Tibial nerve (tissue), 4 donors: ENCODE results near the gene C9. TPM values are rescaled to one million over a fixed set of nuclear protein-coding genes. Genes with fewer than 3 reads are reported as not detected.

ENCODE experiments used
- DNase-seq, 2 donors: peaks; one replicate each; pipeline ENCODE4 v3.0.0-alpha.2; 2019; ENCODE audit warnings: low spot score in 2 of 2
- H3K27ac ChIP-seq, 4 donors: fragments of 200-600 bp; sonication (generic) in 3 of 4; one replicate each; pipeline ENCODE4 v1.5.1; 2017 to 2019; ENCODE audit warnings: mild to moderate bottlenecking in 1 of 4
- H3K27me3 ChIP-seq, 2 donors: fragments of 200-600 bp; sonication (generic) in 1 of 2; one replicate each; pipeline versions ENCODE4 v1.5.1 to v1.6.0; 2017 to 2019
- H3K36me3 ChIP-seq, 3 donors: fragments of 200-600 bp; sonication (generic); one replicate each; pipeline ENCODE4 v1.5.1; 2018 to 2019
- H3K4me1 ChIP-seq, 4 donors: fragments of 200-600 bp; sonication (generic) in 3 of 4; one replicate each; pipeline ENCODE4 v1.5.1; 2017 to 2019
- H3K4me3 ChIP-seq, 4 donors: fragments of 200-600 bp; sonication (generic) in 3 of 4; one replicate each; pipeline ENCODE4 v1.5.1; 2017 to 2019; ENCODE audit warnings: mild to moderate bottlenecking in 1 of 4, moderate library complexity in 1 of 4
- H3K9me3 ChIP-seq, 4 donors: fragments of 200-600 bp; sonication (generic) in 3 of 4; one replicate each; pipeline ENCODE4 v1.5.1; 2017 to 2019
- EP300 ChIP-seq, 2 donors: sonication (generic); formaldehyde crosslinking; IDR thresholded peaks; one replicate each; pipeline ENCODE4 v1.6.1; 2017; ENCODE audit warnings: antibody characterized with exemption in 2 of 2, mild to moderate bottlenecking in 1 of 2
- POLR2A ChIP-seq, 2 donors: fragments of 450-650 bp; IDR thresholded peaks; one replicate each; pipeline ENCODE4 v1.6.1; 2017; ENCODE audit warnings: antibody characterized with exemption in 2 of 2, mild to moderate bottlenecking in 2 of 2, moderate library complexity in 2 of 2
- WGBS, 2 donors: methylation state at CpG; one replicate each; pipeline ENCODE4 v1.1.5; 2018; 5-methylcytosine and 5-hydroxymethylcytosine counted together
- total RNA-seq, 4 donors: library from RNA; depleted of rRNA; stranded (reverse); fragments of >200 nt; gene quantifications; one replicate each; pipeline ENCODE4 v1.1.0, GENCODE V29; 2016
- TF ChIP-seq, protein P1 (sequence below), 5 experiments: fragments of 200-600 bp in 3 of 5; fragments of 450-650 bp in 2 of 5; sonication (generic) in 3 of 5; IDR thresholded peaks; one replicate each; pipeline ENCODE4 v1.5.1; 2016 to 2019; ENCODE audit warnings: antibody characterized with exemption in 5 of 5, mild to moderate bottlenecking in 3 of 5, moderate library complexity in 2 of 5

Gene C9
- total RNA-seq, 4 donors from 2014 or later = not detected

DNA sequence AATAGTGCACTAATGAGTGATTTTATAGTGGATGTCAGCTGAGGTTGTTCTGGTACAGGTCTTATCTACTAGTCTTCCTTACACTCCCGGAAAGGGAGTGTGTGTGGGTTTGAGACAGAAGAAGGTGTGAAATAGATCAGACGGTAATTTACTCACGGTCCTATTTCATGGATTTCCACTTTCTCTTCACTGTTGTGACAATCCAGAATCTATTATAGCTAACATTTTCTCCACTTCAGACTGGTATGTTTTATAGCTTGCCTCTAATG lies 7.0 kb upstream of the C9 start:
- H3K36me3 ChIP-seq = peaks cover 0 to 55% (median 0%) of the 10 kb centered on the region in 3 donors
- 76 to 92% methylated on average over 3 of the region's 3 CpGs for WGBS, 2 donors
- H3K4me1 ChIP-seq = no peaks in the 10 kb centered on the region
- H3K4me3 ChIP-seq = no peak overlapping the region
- DNase-seq = no peak
- H3K27ac ChIP-seq = no peak overlapping the region
- no peaks in the 10 kb centered on the region for H3K27me3 ChIP-seq
- TF ChIP-seq POLR2A (IDR thresholded peaks at IDR 0.05) (no peak), EP300 (IDR thresholded peaks at IDR 0.05) (no peak)
- TF ChIP-seq, protein P1, sequence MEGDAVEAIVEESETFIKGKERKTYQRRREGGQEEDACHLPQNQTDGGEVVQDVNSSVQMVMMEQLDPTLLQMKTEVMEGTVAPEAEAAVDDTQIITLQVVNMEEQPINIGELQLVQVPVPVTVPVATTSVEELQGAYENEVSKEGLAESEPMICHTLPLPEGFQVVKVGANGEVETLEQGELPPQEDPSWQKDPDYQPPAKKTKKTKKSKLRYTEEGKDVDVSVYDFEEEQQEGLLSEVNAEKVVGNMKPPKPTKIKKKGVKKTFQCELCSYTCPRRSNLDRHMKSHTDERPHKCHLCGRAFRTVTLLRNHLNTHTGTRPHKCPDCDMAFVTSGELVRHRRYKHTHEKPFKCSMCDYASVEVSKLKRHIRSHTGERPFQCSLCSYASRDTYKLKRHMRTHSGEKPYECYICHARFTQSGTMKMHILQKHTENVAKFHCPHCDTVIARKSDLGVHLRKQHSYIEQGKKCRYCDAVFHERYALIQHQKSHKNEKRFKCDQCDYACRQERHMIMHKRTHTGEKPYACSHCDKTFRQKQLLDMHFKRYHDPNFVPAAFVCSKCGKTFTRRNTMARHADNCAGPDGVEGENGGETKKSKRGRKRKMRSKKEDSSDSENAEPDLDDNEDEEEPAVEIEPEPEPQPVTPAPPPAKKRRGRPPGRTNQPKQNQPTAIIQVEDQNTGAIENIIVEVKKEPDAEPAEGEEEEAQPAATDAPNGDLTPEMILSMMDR (IDR thresholded peaks at IDR 0.05) = no peak
- H3K9me3 ChIP-seq = no peaks in the 10 kb centered on the region

DNA sequence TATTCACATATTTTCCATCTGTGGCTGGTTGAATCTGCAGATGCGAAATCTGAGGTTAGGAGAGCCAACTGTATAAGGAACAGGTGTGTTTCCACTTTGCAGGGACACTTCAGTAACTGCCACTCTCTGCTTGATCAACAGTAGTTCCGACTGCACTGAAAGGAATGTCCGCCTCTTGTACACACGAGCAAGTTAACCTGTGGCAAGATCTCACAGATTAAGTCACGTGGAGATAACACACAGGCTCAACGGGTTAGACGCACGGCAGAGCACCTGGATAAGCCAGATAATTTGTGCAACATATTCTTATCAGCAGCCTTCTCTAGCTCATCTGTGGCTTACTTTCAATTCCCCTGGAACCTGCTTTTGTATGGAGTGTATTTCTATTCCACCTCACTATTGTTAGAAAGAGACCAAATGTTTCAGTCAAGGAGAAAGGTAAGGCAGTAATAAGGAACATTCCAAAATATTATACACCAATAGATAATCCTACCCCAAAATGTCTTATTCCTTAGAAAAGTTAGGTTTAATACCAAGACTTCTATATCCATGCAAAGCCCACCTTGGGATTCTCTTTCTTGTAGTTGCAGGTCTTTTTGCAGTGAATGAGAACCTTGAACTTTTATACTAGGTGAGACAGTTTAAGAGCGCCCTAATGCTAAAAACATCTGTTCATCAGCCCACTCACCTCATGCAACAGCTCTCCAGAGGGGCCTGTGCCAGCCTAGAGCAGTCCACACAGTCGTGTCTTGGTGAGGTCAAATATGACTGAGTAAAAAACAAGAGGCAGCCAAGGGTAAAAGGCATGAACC lies 6.5 kb upstream of the C9 start:
- H3K4me3 ChIP-seq = no peak overlapping the region
- no peaks in the 10 kb centered on the region for H3K27me3 ChIP-seq
- DNase-seq = no peak
- no peak for TF ChIP-seq EP300 (IDR thresholded peaks at IDR 0.05)
- TF ChIP-seq POLR2A (IDR thresholded peaks at IDR 0.05) = no peak
- TF ChIP-seq, protein P1 (IDR thresholded peaks at IDR 0.05) = no peak
- H3K9me3 ChIP-seq = no peaks in the 10 kb centered on the region
- H3K4me1 ChIP-seq = no peaks in the 10 kb centered on the region
- H3K36me3 ChIP-seq = peaks cover 0 to 52% (median 0%) of the 10 kb centered on the region in 3 donors
- WGBS, 2 donors = 72 to 80% methylated on average over 10 of the region's 10 CpGs
- no peak overlapping the region for H3K27ac ChIP-seq

DNA sequence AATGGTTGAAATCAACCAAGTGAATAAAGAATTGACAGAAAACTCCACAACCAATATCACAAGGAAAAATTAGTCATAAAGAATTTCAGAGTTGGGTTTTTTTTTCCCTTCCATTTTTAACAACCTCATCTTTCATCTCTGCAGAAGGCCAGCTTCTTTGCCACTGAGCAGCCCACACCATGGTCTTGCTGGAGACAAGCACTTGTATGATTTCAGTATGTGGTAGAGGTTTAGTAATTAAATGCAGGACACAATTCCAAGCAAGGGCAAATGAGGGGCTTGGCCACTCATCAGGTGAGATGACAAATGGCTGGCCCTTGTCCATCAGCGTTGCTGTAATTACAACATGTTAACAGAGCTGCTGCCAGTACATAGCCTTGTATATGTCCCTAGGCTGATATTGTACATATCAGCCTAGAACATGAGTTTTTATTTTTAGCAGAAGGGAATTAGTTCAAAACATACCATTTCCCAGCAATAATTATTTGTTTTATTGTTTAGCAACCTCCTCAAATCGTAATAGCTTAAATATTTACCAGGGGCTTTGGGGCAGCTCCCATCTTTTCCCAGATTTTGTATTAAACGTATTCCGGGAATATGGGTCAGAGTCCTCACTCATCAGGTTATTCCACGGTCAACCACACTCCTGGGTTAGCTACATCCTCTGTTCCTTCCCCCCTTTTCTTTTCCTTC lies 5.0 kb upstream of the C9 start:
- no peak for DNase-seq
- 72 to 74% methylated on average over 5 of the region's 5 CpGs for WGBS, 2 donors
- H3K27ac ChIP-seq = no peak overlapping the region
- TF ChIP-seq EP300 (IDR thresholded peaks at IDR 0.05) = no peak
- TF ChIP-seq, protein P1 (IDR thresholded peaks at IDR 0.05) = no peak
- H3K9me3 ChIP-seq = no peaks in the 10 kb centered on the region
- no peak overlapping the region for H3K4me3 ChIP-seq
- H3K27me3 ChIP-seq = no peaks in the 10 kb centered on the region
- H3K4me1 ChIP-seq = no peaks in the 10 kb centered on the region
- H3K36me3 ChIP-seq = peaks cover 0 to 37% (median 0%) of the 10 kb centered on the region in 3 donors

DNA sequence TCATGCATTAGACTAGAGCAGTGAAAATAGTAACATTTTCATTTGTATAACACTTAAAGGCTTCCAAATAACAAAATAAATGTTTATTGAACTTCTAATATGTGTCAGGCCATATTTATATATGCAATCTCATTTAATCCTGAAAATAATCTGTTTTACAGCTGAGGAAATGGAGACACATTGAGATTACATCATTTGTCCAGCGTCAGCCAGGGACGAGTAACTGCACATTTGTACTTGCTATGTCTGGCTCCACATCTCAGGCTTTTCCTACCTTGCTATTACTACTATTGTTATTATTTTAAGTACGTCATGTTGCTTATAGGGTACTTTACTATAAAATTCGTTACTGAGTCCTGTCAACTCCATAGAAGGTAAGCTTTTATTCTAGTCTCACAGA lies 3.8 kb upstream of the C9 start:
- no peak for DNase-seq
- no peaks in the 10 kb centered on the region for H3K27me3 ChIP-seq
- H3K27ac ChIP-seq = no peak overlapping the region
- H3K4me3 ChIP-seq = no peak overlapping the region
- peaks cover 0 to 26% (median 0%) of the 10 kb centered on the region in 3 donors for H3K36me3 ChIP-seq
- WGBS, 2 donors = 49 to 58% methylated on average over 4 of the region's 4 CpGs
- H3K4me1 ChIP-seq = no peaks in the 10 kb centered on the region
- H3K9me3 ChIP-seq = no peaks in the 10 kb centered on the region
- TF ChIP-seq POLR2A (IDR thresholded peaks at IDR 0.05) = no peak
- no peak for TF ChIP-seq EP300 (IDR thresholded peaks at IDR 0.05)
- TF ChIP-seq, protein P1 (IDR thresholded peaks at IDR 0.05) = no peak

DNA sequence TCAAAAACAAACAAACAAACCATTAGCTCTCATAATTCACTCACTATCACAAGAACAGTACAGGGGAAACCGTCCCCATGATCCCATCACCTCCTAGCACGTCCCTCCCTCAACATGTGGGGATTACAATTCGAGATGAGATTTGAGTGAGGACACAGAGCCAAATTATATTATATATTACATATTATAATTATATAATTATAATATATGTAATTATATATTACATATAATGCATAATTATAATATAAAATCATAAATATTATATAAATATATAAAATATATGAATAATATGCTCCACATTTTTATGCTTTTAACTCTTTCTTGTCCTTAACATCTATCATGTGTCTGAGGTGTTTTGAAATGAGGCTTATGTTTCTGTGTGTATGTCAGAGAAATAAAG lies 3.4 kb upstream of the C9 start:
- Histone ChIP-seq H3K27me3 (no peaks in the 10 kb centered on the region), H3K4me3 (no peak overlapping the region), H3K27ac (no peak overlapping the region), H3K4me1 (no peaks in the 10 kb centered on the region), H3K36me3 (peaks cover 0 to 22% (median 0%) of the 10 kb centered on the region in 3 donors), H3K9me3 (no peaks in the 10 kb centered on the region)
- WGBS, 2 donors = 72 to 78% methylated on average over 3 of the region's 3 CpGs
- TF ChIP-seq EP300 (IDR thresholded peaks at IDR 0.05) (no peak), POLR2A (IDR thresholded peaks at IDR 0.05) (no peak)
- TF ChIP-seq, protein P1 (IDR thresholded peaks at IDR 0.05) = no peak
- no peak for DNase-seq
